B cell (primary cell): Measurements from ENCODE around the gene ETFA.

Experiments
- EZH2 ChIP-seq: IDR thresholded peaks from 2 replicates; pipeline ENCODE4 v1.6.1; 2012; ENCODE audit warnings: borderline replicate concordance, low read depth, mild to moderate bottlenecking, moderate library complexity, low read length; ENCODE audit not compliant: insufficient read depth, poor library complexity, severe bottlenecking
- TF ChIP-seq, protein P1 (sequence below): fragments of 200-600 bp; IDR thresholded peaks from one replicate; pipeline ENCODE4 v1.8.0; 2022; ENCODE audit warnings: antibody characterized with exemption, mild to moderate bottlenecking

DNA sequence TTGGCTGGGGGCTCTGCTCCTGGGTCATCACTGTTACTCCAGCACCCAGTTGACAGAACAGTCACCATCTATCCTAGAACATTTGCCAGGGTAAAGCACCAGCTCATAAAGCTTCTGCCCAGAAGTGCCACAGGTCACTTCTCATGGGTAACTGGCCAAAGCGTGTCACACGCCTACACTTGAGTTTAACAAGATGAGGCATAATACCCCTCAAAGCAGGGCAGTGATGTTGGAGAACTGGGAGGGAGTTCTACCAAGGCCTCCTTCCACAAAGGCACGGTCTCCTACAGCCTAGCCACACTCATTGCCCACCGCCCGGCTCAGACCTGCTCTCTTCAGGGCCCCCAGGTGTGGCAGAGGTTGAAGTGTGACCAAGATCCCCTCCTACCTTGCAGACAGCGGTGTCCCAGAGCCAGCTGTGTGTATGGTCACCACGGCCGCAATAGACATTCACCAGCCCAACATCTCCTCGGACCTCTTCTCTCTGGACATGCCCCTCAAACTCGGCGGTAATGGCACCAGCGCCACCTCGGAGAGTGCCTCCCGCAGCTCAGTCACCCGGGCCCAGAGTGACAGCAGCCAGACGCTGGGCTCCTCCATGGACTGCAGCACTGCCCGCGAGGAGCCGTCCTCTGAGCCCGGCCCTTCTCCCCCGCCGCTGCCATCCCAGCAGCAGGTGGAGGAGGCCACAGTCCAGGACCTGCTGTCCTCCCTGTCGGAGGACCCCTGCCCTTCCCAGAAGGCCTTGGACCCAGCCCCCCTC lies 107.7 kb downstream of the ETFA start:
- TF ChIP-seq EZH2: no peak
- TF ChIP-seq, protein P1, sequence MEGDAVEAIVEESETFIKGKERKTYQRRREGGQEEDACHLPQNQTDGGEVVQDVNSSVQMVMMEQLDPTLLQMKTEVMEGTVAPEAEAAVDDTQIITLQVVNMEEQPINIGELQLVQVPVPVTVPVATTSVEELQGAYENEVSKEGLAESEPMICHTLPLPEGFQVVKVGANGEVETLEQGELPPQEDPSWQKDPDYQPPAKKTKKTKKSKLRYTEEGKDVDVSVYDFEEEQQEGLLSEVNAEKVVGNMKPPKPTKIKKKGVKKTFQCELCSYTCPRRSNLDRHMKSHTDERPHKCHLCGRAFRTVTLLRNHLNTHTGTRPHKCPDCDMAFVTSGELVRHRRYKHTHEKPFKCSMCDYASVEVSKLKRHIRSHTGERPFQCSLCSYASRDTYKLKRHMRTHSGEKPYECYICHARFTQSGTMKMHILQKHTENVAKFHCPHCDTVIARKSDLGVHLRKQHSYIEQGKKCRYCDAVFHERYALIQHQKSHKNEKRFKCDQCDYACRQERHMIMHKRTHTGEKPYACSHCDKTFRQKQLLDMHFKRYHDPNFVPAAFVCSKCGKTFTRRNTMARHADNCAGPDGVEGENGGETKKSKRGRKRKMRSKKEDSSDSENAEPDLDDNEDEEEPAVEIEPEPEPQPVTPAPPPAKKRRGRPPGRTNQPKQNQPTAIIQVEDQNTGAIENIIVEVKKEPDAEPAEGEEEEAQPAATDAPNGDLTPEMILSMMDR: no peak
